Sciatic nerve (tissue), 2 donors: ENCODE data around the gene NEU2. TPM values are rescaled to one million over a fixed set of nuclear protein-coding genes. Genes with fewer than 3 reads are reported as not detected.
A peak's percentile ranks its signal among the peaks of the same experiment; 100 is the strongest.

Source experiments
- ATAC-seq: fragments of 200-7000 bp; cut with Tn5 transposase; one replicate; pipeline ENCODE4 v1.9.1; 2020; ENCODE audit warnings: mild to moderate bottlenecking, moderate library complexity
- DNase-seq: peaks from one replicate; pipeline ENCODE4 v3.0.0-alpha.2; 2020; ENCODE audit warnings: low spot score
- intact Hi-C: fragments of 100-400 bp; cut with DNase I; formaldehyde crosslinking; loops from one replicate; pipeline ENCODE4 v1.14.2; 2022
- total RNA-seq: library from RNA; stranded (reverse); fragmentation: NEBNext Ultra II Directional; extraction: Animal tissue kit (Norgen Biotek cat#: 25700); gene quantifications from one replicate; pipeline ENCODE4 v1.2.1, GENCODE V29; 2021
- donor health status: DM: no; HTN: no; CAD: no.
- donor health status: DM: no; HTN: no; CAD: no.

NEU2 gene
- total RNA-seq, 1 donor from 2014 or later = not detected

GRCh38 chr2:233083782-233084181, 51.3 kb downstream of the NEU2 start:
- no peak for ATAC-seq
- intact Hi-C loops = no loop called here
- peak; percentile 7 for DNase-seq

GRCh38 chr2:233084488-233084887, 52.0 kb downstream of the NEU2 start:
- ATAC-seq = peak; percentile 76
- intact Hi-C loops = no loop called here
- peak; percentile 69 for DNase-seq

Other genes starting within 250 kb of the NEU2 start
- gene SNORC, start 162.4 kb upstream of the NEU2 start, total RNA-seq = 12.0 TPM
- 17.5 TPM for gene NGEF, start 19.4 kb upstream of the NEU2 start, total RNA-seq
- gene INPP5D, start 27.7 kb downstream of the NEU2 start, total RNA-seq = 56.3 TPM
- 26.4 TPM for gene ATG16L1, start 219.0 kb downstream of the NEU2 start, total RNA-seq